Activated T-cell treated with anti-CD3 and anti-CD28 coated beads, Interleukin-2, amount 50 U/mL, for 1 hour (primary cell): ENCODE measurements around the gene UNC13D.
"Not testable (repeated sequence)": the region's sequence is repeated elsewhere in the genome, so short reads cannot be mapped to it uniquely, and the experiment has no call there.

Experiments used
- DNase-seq: peaks from one replicate; pipeline ENCODE4 v3.0.0-alpha.2; 2020

UNC13D gene

DNA sequence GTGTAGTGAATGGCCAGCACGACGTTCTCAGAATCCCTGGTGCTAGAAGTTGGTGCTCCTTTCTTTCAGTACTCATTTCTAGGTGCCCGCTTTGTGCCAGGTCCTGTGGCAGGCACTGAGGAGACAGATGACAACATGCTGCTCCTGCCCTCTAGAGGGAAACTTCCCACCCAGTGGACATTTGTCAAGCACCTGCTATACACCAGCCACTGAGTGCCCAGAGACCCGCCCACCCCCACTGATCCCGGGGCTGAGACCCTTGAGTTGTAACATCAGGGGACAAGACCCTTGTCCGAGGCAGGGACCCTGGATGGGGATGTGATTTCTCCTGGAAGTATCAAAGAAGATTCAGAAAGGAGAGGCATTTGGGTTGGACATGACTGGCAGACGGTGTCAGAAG is 25.1 kb downstream of the UNC13D start:
- DNase-seq: no peak

DNA sequence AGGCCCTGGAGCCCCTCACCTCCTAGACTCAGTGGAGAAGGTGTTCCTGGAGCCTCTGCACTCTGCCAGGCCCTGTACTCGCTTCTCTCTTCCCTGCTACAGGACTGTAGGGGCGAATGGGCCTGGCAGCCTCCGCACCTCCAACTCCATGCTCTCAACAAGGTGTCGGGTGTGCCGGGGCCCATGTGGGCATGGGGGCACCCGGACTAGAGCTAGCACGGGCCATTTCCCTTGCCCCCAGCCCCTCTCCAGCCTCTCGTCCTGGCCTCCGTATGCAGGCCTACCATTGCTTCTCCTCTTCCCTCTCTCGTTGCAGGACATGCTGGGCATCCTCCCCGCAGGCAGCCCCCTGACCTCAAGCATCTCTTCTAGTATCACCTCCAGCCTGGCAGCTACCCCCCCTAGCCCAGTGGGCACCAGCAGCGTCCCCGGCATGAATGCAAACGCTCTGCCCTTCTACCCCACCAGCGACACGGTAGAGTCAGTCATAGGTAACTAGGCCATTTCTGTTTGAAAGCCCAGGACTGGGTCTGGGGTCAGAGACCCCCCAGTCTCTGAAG is 25.8 kb downstream of the UNC13D start:
- DNase-seq: no peak

DNA sequence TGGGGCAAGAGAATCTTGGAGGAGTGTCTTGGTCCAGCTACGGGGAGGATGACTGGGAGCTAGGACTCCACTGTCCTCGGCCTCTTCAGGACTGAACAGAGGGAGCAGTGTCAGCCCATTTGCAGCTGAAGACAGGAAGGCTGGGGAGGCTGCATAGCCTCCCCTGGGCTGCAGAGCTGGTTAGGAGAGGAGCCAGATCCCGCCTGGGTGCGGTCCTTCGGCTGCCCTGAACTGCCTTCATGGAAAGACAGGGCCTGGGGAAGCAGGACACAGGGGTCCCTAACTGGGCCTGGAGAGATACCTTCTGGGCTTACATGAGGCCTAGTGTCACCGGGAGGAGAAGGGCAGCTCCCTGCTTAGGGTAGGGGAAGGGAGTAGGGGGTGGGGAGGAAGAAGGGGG is 26.6 kb downstream of the UNC13D start:
- DNase-seq: no peak

DNA sequence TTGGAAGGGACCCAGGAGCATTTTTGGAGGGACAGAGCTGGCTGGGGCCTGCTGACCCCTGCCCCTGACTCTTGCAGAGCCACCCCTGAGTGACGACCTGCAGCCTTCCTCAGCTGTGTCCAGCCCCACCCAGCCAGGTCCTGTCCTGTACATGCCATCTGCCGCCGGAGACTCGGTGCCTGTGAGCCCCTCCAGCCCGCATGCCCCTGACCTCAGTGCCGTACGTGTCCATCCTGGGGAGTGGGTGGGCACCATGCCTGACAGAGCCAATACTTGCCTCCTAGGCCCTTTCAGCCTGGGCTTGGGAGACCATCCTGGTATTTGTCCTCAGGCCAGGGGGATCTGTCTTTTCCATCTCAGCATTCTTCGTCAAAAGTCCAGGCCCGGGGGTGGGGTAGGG is 27.5 kb downstream of the UNC13D start:
- no peak for DNase-seq

DNA sequence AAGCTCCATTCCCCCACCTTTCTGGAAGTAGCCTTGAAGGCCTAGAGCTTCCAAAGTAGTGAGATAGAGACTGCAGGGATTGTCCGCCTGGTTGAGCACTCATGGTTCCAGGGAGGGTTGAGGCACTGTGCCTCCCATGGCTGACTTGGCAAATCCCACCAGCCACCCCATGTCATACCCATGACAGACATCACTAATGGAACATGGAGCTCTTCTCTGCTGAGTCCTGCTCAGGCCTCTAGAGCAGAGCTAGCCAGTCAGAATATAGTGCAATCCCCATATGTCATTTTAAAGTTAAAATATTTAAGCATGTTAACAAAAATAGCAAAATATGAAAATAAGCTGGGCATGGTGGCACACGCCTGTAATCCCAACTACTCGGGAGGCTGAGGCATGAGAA is 28.8 kb downstream of the UNC13D start:
- no peak for DNase-seq

DNA sequence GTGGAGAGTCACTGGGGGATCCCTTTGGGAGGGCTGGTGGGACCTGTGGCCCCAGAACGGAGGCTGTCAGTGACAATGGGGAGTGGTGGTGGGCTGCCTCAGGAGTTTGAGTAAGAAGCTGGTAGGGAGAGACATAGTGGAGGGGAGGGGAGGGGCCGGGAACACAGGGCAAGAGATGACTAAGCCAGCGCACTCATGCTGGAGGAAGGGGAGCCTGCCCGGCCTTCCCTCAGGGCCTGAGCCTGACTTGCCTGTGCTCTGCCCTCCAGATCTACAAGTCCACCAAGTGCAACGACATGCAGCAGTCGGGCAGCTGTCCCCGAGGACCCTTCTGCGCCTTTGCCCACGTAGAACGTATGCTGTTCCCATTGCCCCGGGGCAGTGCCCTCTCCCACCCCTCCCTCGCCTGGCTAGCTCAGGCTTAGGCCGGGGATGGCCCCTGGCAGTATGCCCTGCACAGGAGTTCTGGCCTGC is 29.3 kb downstream of the UNC13D start:
- DNase-seq: no peak

DNA sequence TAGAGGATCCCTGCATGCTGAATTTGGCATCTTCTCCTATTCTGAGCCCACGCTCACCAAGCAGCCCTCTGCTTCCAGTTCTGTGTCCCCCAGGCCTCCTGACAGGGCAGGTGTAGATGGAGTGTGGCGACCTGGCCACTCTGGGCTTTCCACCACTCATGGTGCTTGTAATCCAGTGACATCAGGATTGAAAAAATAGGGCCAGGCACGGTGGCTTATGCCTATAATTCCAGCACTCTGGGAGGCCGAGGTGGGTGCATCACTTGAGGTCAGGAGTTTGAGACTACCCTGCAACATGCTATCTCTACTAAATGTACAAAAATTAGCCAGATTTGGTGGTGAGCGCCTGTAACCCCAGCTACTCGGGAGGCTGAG is 30.2 kb downstream of the UNC13D start:
- no peak for DNase-seq

DNA sequence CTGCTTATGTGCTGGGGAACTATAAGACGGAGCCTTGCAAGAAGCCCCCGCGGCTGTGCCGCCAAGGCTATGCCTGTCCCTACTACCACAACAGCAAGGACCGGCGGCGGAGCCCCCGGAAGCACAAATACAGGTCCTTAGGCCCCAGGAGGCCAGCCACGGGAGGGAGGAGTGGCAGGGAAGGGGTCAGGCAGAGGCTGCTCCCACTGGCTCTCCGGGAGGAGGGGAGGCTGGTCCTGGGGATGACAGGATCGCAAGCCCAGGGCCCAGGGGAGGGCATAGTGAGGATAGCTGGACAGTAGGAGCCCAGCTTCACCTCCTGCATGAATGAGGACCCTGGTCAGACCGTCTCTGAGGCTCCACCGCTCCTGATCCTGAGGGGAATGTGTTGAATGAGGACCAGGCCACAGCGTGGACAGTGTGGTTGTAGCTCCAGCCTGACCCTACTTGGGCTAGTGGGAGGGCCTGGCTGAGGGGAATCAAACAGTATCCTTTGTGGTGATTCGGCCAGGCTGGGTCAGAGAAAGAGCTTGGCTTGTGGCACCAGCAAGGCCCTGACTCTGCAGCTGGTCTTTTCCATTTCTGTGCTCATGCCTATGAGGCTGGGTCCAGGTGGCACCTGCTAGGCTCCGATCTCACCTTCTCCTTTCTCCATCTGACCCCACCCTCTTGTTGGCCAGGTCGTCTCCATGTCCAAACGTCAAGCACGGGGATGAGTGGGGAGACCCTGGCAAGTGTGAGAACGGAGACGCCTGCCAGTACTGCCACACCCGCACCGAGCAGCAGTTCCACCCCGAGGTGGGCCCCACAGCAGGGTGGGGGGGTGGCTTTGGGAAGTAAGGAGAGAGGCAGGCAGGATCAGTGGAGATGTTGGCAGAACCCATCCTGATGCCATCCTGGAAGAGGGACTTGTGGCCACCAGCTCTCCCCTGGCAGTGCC is 30.9 kb downstream of the UNC13D start:
- no peak for DNase-seq

DNA sequence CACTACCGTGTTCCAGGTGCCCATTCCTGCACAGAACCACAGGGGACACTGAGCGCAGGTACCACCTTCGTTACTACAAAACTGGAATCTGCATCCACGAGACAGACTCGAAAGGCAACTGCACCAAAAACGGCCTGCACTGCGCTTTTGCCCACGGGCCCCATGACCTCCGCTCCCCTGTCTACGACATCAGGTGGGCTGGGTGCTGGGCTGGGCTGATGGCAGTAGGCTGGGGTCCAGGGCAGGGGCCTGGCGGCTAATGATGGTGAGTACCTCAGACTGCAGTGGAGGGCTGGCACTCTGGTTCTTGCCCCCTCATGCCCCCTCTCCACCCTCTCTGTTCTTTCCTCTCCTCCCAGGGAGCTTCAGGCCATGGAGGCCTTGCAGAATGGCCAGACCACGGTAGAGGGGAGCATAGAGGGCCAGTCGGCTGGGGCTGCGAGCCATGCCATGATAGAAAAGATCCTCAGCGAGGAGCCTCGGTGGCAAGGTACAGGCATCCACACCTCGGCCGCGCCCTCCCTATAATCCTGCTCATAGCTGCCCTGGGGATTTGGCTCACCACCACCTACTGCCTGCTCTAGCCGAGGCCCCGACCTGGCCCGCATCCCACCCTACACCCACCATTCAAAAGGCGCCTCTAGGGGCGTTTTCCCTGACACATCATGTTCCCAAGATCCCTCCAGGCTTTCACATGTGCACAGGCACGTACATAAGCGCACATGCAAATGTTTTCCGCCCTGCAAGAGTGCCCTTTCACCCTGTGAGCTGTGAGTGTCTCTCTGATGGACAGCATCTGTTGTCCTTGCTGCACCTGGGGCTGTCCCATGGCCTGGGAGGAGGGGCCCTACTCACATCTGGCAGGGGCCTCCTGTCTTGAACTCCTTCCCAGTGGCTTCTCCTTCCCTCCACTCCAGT is 31.8 kb downstream of the UNC13D start:
- no peak for DNase-seq

DNA sequence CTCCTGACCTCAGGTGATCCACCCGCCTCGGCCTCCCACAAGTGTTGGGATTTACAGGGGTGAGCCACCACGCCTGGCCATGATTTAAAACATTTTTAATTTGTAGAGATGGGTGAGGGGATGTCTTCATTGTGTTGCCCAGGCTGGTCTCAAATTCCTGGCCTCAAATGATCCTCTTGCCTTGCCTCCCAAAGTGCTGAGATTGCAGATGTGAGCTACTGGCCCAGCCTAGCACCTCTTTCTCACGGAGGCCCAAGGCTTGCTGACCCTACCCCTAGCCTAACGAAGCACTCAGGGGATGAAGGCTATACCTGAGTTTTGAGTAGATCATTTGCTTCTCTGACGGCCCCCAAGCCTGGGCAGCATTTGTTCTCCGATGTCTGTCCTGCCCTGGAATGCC is 33.0 kb downstream of the UNC13D start:
- no peak for DNase-seq

DNA sequence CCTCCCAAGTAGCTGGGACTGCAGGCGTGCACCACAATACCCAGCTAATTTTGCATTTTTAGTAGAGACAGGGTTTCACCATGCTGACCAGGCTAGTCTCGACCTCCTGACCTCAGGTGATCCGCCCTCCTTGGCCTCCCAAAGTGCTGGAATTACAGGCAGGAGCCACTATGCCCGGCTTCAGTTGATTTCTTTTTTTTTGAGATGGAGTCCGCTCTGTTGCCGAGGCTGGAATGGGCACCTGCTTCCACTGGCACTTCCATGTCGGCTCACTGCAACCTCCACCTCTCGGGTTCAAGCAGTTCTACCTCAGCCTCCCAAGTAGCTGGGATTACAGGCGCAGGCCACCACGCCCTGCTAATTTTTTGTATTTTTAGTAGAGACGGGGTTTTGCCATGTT is 33.4 kb downstream of the UNC13D start:
- DNase-seq: not testable (repeated sequence)

DNA sequence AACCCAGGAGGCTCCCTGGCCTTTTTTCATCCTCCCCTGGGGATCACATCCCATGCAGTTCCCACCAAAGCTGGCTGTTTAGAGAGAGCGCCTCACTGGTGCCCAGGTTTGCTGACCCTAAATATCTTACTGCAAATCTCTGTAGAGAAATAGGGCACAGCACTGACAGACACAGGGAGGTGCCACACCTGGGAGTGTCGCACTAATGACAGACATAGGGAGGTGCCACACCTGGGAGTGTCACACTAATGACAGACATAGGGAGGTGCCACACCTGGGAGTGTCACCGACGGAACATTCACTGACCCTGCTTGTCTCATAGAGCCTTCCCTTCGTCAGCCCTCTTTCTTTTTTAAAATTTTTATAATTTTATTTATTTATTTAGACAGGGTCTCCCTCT is 34.0 kb downstream of the UNC13D start:
- DNase-seq: no peak

DNA sequence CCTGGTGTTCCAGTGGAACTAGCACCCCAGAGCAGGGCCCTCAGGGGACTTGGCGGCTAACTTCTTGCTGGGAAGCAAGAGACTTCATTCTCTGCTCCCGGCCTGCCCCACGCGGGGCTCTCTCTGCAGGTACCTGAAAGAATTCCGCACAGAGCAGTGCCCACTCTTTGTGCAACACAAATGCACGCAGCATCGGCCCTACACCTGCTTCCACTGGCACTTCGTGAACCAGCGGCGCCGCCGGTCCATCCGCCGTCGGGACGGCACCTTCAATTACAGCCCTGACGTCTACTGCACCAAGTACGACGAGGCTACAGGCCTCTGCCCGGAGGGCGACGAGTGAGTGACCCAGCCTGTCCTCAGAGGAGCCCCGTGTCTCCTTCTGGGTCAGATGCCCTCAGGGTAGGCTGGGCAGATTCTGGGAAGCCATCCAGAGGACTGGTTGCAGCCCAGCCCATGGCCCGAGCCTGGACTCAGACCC is 34.5 kb downstream of the UNC13D start:
- no peak for DNase-seq

DNA sequence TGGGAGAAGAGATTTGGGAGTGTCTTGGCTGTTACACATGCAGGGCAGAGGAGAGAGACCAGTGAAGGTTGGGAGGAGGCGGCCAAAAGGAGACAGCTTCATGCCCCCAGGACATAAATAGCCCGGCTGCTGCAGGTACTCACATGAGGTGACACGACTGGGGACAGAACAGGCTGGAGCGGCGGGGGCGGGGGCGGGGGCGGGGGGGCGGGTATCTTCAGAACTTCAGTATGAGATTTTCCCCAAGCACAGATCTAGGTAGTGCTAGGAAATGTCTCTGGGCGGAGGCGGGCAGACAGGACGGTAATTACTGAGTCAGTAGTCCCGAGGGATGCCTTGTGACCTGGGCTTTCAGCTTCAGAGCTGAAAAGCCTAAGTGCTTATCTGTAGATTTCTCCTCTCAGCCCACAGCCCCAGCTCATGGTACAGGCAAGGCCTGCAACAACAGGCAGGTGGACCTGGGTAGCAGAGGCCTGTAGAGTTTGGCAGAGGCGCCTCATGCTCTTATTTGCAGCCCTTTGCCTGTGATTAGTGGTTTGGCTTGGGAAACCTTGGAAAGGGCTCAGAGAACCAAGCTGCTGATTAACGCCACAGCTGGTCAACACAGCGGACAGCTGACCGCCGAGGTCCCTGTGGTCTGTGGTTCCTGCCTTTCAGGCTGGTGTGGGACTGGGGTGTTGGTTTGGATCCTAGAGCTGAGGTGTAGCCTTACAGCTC is 35.1 kb downstream of the UNC13D start:
- no peak for DNase-seq

DNA sequence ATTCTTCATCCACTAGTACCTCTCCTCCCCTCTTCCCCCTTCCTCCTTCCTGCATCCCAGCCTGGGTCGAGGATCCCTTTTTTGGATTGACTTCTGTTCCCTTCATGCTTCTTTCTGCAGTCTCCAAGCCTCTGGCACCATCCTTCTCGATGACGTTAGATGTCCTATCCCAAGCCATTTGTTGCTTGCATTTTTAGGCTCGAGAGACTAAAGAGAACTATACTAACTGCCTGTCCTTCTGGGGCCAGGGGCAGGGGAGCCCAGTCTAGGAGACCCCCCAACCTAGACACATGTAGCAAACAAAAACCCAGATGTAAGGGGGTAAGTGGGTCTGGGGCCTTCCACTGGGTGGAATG is 35.7 kb downstream of the UNC13D start:
- no peak for DNase-seq

DNA sequence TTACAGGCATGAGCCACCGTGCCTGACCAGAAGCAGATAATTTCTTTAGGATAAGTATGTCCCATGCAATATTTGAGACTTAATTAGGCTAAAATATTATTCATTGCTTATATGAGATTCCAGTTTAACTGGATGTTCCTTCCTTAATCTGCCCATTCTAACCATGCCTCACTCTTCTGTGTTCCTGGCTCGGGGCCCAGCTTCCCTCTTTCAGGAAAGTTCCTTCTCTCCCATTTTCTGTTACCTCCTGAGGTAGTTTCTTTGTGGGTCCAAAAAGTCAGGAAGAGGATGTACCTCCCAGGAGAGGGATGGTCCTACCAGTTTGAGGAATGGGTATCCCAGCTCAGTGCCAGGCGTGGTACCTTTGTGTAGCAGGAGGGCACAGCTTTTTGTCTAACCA is 36.3 kb downstream of the UNC13D start:
- no peak for DNase-seq

DNA sequence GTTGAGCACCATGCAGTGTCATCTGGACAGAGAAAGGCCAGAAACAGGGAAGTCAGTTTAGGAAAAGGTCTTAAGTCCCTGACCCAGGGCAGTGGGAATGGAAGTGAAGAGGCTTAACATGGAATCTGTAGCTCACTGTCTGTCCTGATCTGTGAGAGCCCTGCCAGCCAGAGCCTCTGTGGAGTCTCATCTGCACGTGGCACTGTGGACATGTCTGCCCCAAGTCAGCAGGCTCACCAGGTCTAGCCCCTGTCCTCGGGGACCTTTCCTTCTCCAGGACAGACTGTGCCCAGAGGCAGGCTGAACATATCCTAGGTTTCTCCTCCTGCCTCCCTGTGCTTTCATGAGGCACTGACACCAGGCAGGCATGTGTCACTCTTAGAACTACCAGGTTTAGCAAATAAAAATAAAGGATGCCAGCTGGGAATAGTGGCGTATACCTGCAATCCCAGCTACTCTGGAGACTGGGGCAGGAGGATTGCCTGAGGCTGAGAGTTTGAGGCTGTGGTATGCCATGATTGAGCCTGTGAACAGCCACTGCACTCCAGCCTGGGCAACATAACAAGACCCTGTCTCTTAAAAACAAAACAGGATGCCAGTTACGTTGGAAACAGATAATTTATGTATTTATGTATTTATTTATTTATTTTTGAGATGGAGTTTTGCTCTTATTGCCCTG is 37.2 kb downstream of the UNC13D start:
- no peak for DNase-seq

DNA sequence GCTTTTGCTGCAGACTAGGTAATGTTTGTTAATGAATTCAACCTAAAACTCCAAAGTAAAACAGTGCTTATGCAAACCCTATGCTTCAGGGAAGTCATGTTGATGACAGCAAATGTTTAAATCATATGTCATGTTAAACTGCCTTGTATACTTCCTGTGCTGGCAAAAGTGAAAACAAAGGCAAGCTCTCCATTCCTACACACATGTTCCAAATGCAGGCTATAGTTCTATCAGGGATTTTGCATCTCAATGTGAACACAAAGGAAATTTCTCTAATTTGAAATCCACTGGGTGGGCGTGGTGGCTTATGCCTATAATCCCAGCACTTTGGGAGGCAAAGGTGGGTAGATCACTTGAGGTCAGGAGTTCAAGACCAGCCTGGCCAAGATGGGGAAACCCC is 40.3 kb downstream of the UNC13D start:
- no peak for DNase-seq

DNA sequence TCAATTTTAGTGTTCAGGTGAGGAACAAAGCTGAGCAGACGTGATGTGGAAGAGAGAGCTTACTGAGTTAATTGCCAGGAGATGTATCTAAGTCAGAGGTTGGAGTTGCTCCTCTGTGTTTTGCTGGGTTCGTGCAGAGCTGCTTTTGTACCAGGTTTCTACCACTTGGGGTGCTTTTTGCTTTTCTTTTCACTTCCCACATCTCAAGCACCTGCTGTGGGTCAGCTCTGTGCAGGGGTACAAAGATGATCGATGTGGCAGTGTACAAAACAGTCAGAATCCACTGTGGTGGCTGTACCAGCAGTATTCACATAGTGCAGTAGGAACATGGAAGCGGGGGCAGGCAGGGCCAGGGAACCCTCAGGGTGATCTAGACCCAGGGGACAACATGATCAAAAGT is 44.8 kb downstream of the UNC13D start:
- no peak for DNase-seq

DNA sequence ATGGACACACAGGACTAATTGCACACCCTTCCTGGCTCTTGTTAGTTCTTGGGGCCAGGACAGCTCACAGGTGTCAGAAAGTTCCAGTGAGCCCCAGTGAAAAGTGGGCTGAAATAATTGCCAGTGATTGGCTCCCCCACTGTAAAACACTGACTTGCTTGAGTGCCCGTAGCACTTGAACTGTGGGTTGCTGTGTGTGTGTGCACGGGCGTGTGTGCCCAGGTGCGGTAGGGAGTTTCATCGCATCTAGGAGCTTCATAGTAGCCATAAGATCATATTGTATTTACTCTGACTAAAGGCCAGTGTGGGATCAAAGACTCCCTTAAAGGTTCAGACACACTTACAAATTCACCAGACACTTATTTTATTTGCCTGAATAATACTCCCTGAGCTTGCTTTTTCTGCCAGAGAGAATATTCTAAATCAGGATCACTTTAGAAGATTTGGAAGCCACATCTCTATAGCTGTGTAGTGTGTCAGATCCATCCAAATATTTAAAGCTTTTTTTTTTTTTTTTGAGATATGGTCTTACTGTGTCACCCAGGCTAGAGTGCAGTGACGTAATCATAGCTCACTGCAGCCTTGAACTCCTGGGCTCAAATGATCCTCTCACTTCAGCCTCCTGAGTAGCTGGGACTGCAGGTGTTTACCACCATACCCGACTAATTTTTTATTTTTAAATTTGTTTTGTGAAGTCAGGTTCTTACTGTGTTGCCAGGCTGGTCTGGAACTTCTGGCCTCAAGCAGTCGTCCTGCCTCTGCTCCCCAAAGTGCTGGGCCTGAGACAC is 48.2 kb downstream of the UNC13D start:
- DNase-seq: no peak

DNA sequence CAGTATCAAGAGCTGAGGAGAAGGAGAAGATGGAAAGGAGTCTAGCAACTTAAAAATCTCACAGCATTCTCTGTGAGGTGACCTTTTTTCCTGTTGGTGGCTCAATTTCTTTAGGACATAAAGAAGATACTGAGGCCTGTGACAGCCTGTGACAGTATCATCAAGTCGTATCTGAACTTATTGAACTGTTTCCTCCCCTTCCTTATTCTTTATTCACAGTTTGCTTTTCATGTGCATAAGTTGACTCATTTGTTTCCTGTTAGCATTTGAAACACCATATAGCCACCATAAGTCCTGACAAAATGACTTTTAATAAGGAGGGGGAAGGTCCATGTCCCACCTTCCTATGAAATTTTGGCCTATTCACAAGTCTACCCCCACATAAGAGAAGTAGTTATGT is 50.7 kb downstream of the UNC13D start:
- no peak for DNase-seq
